Middle frontal gyrus (tissue), 1 donor: ENCODE measurements around the gene NPB.

Source experiments
- DNase-seq: peaks from one replicate; pipeline ENCODE4 v3.0.0-alpha.2; 2015; ENCODE audit warnings: low spot score; ENCODE audit errors: extremely low spot score

NPB gene

GRCh38 chr17:81902023-81902652 lies at the start of gene NPB:
NPB (plus strand) TSS chr17:81902238; CDS start chr17:81902278, 40 bp downstream.
- no peak for DNase-seq

- DNase-seq: no peak
Observed at GRCh38 chr17:81854974-81855774, 46.9 kb upstream of the NPB start.

- no peak for DNase-seq
Observed at GRCh38 chr17:81858170-81858966, 43.7 kb upstream of the NPB start.

- no peak for DNase-seq
Observed at GRCh38 chr17:81858967-81859905, 42.8 kb upstream of the NPB start.

GRCh38 chr17:81859906-81860755 lies 41.9 kb upstream of the NPB start, which contains the start of gene P4HB:
P4HB (minus strand) TSS chr17:81860535; CDS start chr17:81860471, 64 bp downstream.
- no peak for DNase-seq

- DNase-seq: peak; percentile 100
Observed at GRCh38 chr17:81860756-81861568, 41.1 kb upstream of the NPB start.

- DNase-seq: no peak
Observed at GRCh38 chr17:81863123-81863675, 38.8 kb upstream of the NPB start.

GRCh38 chr17:81863833-81864768 lies 37.9 kb upstream of the NPB start:
- no peak for DNase-seq

- no peak for DNase-seq
Observed at GRCh38 chr17:81865358-81865732, 36.7 kb upstream of the NPB start.

- DNase-seq: no peak
Observed at GRCh38 chr17:81865733-81866439, 36.2 kb upstream of the NPB start.

- DNase-seq: no peak
Observed at GRCh38 chr17:81866440-81867169, 35.4 kb upstream of the NPB start.

- no peak for DNase-seq
Observed at GRCh38 chr17:81867170-81867990, 34.7 kb upstream of the NPB start.

- DNase-seq: no peak
Observed at GRCh38 chr17:81867991-81868673, 33.9 kb upstream of the NPB start.

GRCh38 chr17:81868674-81869220 lies 33.3 kb upstream of the NPB start:
- no peak for DNase-seq
